Measurements from ENCODE around the gene RAB1A. TPM values are rescaled to one million over a fixed set of nuclear protein-coding genes. Genes with fewer than 3 reads are reported as not detected.

The RAB1A gene
- total and polyA plus RNA-seq, 2 of the 13 experiments (the other 11 are each of a cell fraction or from before 2014, with no cell fraction given) = 206 to 226 TPM

- no peak for TF ChIP-seq PRDM4 (CRISPR knock-in tag; IDR thresholded peaks at IDR 0.05; ENCODE audit: borderline replicate concordance)
- TF ChIP-seq, protein P1, sequence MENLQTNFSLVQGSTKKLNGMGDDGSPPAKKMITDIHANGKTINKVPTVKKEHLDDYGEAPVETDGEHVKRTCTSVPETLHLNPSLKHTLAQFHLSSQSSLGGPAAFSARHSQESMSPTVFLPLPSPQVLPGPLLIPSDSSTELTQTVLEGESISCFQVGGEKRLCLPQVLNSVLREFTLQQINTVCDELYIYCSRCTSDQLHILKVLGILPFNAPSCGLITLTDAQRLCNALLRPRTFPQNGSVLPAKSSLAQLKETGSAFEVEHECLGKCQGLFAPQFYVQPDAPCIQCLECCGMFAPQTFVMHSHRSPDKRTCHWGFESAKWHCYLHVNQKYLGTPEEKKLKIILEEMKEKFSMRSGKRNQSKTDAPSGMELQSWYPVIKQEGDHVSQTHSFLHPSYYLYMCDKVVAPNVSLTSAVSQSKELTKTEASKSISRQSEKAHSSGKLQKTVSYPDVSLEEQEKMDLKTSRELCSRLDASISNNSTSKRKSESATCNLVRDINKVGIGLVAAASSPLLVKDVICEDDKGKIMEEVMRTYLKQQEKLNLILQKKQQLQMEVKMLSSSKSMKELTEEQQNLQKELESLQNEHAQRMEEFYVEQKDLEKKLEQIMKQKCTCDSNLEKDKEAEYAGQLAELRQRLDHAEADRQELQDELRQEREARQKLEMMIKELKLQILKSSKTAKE (CRISPR knock-in tag; IDR thresholded peaks at IDR 0.05; ENCODE audit: borderline replicate concordance) = peak; percentile 83
- no peak for TF ChIP-seq POLR2AphosphoS2 (IDR thresholded peaks at IDR 0.05; ENCODE audit: low read depth, low read length)
- no peak for TF ChIP-seq ZMYM4 (CRISPR knock-in tag; IDR thresholded peaks at IDR 0.05)
- TF ChIP-seq NR1H2 (CRISPR knock-in tag; IDR thresholded peaks at IDR 0.05; ENCODE audit: borderline replicate concordance, low read depth) = no peak
- TF ChIP-seq HBP1 (CRISPR knock-in tag; IDR thresholded peaks at IDR 0.05; ENCODE audit: low read depth) = peak; percentile 32; the same call in 1 of the 2 replicates
- TF ChIP-seq ZNF572 (CRISPR knock-in tag; IDR thresholded peaks at IDR 0.05) = peak; percentile 85; the same call in 1 of the 2 replicates
- no peak for TF ChIP-seq PRPF4 (IDR thresholded peaks at IDR 0.05; ENCODE audit: low read depth, low read length, poor library complexity, severe bottlenecking)
- no peak for TF ChIP-seq ZNF513 (CRISPR knock-in tag; conservative IDR thresholded peaks at IDR 0.05)
- TF ChIP-seq ZNF512 (CRISPR knock-in tag; IDR thresholded peaks at IDR 0.05) = no peak
- no peak for TF ChIP-seq LCORL (IDR thresholded peaks at IDR 0.05)
- TF ChIP-seq LCORL (CRISPR knock-in tag; IDR thresholded peaks at IDR 0.05) = no peak
- TF ChIP-seq, protein P2, sequence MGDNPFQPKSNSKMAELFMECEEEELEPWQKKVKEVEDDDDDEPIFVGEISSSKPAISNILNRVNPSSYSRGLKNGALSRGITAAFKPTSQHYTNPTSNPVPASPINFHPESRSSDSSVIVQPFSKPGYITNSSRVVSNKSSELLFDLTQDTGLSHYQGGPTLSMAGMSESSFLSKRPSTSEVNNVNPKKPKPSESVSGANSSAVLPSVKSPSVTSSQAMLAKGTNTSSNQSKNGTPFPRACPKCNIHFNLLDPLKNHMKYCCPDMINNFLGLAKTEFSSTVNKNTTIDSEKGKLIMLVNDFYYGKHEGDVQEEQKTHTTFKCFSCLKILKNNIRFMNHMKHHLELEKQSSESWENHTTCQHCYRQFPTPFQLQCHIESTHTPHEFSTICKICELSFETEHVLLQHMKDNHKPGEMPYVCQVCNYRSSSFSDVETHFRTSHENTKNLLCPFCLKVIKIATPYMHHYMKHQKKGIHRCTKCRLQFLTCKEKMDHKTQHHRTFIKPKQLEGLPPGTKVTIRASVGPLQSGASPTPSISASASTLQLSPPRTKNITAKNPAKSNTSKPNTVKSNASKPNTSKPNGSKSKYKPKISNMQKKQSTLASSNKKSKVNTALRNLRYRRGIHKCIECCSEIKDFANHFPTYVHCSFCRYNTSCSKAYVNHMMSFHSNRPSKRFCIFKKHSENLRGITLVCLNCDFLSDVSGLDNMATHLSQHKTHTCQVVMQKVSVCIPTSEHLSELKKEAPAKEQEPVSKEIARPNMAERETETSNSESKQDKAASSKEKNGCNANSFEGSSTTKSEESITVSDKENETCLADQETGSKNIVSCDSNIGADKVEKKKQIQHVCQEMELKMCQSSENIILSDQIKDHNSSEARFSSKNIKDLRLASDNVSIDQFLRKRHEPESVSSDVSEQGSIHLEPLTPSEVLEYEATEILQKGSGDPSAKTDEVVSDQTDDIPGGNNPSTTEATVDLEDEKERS (CRISPR knock-in tag; IDR thresholded peaks at IDR 0.05) = peak; percentile 51; the same call in 1 of the 2 replicates
Measured at GRCh38 chr2:65055422-65056214, 74.3 kb downstream of the RAB1A start (continued).
